Pancreas (tissue), 10 donors: ENCODE results near the gene RIMBP2. TPM values are rescaled to one million over a fixed set of nuclear protein-coding genes. Genes with fewer than 3 reads are reported as not detected.

Source experiments
- ATAC-seq, 4 donors: fragments of 200-7000 bp; cut with Tn5 transposase; one replicate each; pipeline versions ENCODE4 v1.8.0 to v1.9.1; 2020; ENCODE audit warnings: mild to moderate bottlenecking in 4 of 4, moderate library complexity in 4 of 4
- DNase-seq, 6 donors: peaks; one replicate each; pipeline ENCODE4 v3.0.0-alpha.2; 2020
- FAIRE-seq: peaks from 2 replicates; lab custom pipeline; 2012; peaks lifted over from hg19 to GRCh38; lab: Jason Lieb, UNC
- H3K27ac ChIP-seq, 4 donors: fragments of 200-600 bp; sonication (generic); 1 replicate in 3 of 4; 2 replicates in 1 of 4; pipeline versions ENCODE4 v1.5.0 to v1.8.0; 2020
- H3K27me3 ChIP-seq, 4 donors: fragments of 200-600 bp; one replicate each; pipeline ENCODE4 v1.8.0; 2021
- H3K36me3 ChIP-seq, 3 donors: fragments of 200-600 bp; sonication (generic) in 1 of 3; one replicate each; pipeline versions ENCODE4 v1.5.0 to v1.8.0; 2020 to 2021
- H3K4me1 ChIP-seq, 3 donors: fragments of 200-600 bp; one replicate each; pipeline ENCODE4 v1.8.0; 2021
- H3K4me3 ChIP-seq, 4 donors: fragments of 200-600 bp; sonication (generic) in 2 of 4; one replicate each; pipeline versions ENCODE4 v1.5.0 to v1.8.0; 2020 to 2021
- H3K9me3 ChIP-seq, 4 donors: fragments of 200-600 bp; one replicate each; pipeline ENCODE4 v1.8.0; 2021
- WGBS, 2 donors: extraction: QIAGEN DNeasy Blood & Tissue Kit; methylation state at CpG; one replicate each; pipeline ENCODE4 v1.1.7; 2013; 5-methylcytosine and 5-hydroxymethylcytosine counted together
- intact Hi-C, 3 donors: fragments of 100-400 bp; cut with DNase I; formaldehyde crosslinking; loops; one replicate each; pipeline versions ENCODE4 v1.11.1 to v1.14.2; 2022
- polyA plus RNA-seq, 2 donors: library from polyadenylated mRNA; stranded (reverse); fragments of 200-250 nt; gene quantifications; one replicate each; pipeline ENCODE4 v1.2.3, GENCODE V29; 2013
- total RNA-seq, 6 donors: library from RNA; stranded (reverse); fragmentation: NEBNext Ultra II Directional in 4 of 6; extraction: Animal tissue kit (Norgen Biotek cat#: 25700) in 4 of 6; gene quantifications; one replicate each; pipeline versions ENCODE4 v1.2.1 to v1.2.4, GENCODE V29; 2021 to 2023
- TF ChIP-seq, protein P1 (sequence below), 4 donors: fragments of 200-600 bp; sonication (generic) in 3 of 4; IDR thresholded peaks; one replicate each; pipeline versions ENCODE4 v1.5.0 to v1.8.0; 2021; ENCODE audit warnings: antibody characterized with exemption in 4 of 4
- donor health status: healthy with polysubstance abuse.
- donor health status: DM: no; HTN: no; CAD: no; lungs with moderate emphysema.
- donor health status: DM: no; HTN: no; CAD: no.
- donor health status: control.
- donor health status: control.
- donor health status: Bipolar disorder and iron deficiency.
- donor health status: DM: yes; HTN: yes; CAD: no.
- donor health status: DM: no; HTN: no; CAD: no.
- donor health status: DM: no; HTN: no; CAD: no.
- donor health status: DM: yes; HTN: yes; CAD: no.

Gene RIMBP2
- total and polyA plus RNA-seq, 8 donors, result 1.6 to 14.9 (median 3.9) TPM

DNA sequence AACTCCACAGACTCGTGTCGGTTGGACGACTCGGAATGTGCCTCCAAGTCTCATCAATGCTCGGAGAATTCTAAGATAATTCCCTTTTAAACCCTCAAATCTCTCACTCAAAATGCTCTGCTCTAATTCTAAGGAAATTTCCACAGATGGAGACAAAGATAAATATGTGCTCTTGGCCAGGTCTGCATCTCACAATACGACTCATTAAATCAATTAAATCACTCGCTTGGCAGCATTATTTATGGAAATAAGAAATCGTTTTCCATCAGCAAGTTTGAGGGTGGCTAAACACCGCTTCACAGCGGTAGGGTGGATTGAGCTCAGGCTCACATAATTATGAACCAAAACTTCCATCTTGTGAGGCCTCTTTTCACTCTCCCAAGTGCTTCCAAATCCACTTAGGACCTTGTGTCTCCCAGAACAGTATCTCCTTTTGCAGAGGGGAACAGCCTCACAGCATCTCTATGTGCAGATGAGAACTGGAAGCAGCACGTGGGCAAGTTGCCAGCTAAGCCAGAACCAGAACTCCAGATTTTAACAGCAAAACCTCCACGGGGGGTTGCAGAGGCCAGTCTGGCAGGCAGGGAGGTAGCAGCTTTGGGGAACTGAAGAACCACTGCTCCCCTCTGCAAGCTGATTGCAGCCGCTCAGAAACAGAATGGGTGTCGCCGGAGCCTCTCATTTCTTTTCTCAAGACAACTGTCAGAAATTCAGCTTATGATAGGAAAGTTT is 43.8 kb downstream of the RIMBP2 start:
- H3K4me1 ChIP-seq, result no peaks in the 10 kb centered on the region
- no peak overlapping the region for H3K27ac ChIP-seq
- ATAC-seq (peak in 2 of 4 donors; percentile 56 to 57), FAIRE-seq (no peak), DNase-seq (peak in 1 of 6 donors; percentile 8)
- no peaks in the 10 kb centered on the region for H3K36me3 ChIP-seq
- no peaks in the 10 kb centered on the region for H3K9me3 ChIP-seq
- intact Hi-C loops, result no loop called here
- no peaks in the 10 kb centered on the region for H3K27me3 ChIP-seq
- no peak overlapping the region for H3K4me3 ChIP-seq
- 50 to 58% methylated on average over 15 of the region's 15 CpGs for WGBS, 2 donors
- TF ChIP-seq, protein P1, sequence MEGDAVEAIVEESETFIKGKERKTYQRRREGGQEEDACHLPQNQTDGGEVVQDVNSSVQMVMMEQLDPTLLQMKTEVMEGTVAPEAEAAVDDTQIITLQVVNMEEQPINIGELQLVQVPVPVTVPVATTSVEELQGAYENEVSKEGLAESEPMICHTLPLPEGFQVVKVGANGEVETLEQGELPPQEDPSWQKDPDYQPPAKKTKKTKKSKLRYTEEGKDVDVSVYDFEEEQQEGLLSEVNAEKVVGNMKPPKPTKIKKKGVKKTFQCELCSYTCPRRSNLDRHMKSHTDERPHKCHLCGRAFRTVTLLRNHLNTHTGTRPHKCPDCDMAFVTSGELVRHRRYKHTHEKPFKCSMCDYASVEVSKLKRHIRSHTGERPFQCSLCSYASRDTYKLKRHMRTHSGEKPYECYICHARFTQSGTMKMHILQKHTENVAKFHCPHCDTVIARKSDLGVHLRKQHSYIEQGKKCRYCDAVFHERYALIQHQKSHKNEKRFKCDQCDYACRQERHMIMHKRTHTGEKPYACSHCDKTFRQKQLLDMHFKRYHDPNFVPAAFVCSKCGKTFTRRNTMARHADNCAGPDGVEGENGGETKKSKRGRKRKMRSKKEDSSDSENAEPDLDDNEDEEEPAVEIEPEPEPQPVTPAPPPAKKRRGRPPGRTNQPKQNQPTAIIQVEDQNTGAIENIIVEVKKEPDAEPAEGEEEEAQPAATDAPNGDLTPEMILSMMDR (IDR thresholded peaks at IDR 0.05), result no peak

DNA sequence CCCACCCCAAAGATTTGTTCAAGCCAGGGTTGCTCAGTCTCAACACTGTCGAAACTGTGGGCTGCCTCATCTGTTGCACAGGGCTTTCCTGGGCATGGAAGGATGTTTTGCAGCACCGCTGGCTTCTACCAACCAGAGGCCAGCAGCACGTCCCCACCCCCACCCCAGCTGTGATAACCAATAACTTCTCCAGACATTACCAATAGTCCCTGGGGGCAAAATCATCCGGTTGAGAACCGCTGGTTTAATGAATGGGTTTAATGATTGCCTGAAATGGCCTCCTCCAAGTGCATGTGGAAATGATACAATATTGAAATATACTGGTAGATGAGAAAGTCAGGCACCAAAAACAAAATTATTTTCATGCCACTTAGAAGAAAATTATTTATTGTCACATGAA is 44.5 kb downstream of the RIMBP2 start:
- H3K27me3 ChIP-seq, result no peaks in the 10 kb centered on the region
- H3K36me3 ChIP-seq, result no peaks in the 10 kb centered on the region
- H3K4me1 ChIP-seq, result no peaks in the 10 kb centered on the region
- TF ChIP-seq, protein P1 (IDR thresholded peaks at IDR 0.05), result no peak
- WGBS, 2 donors, result 62 to 66% methylated on average over 5 of the region's 5 CpGs
- DNase-seq, result no peak
- H3K9me3 ChIP-seq, result no peaks in the 10 kb centered on the region
- H3K27ac ChIP-seq, result no peak overlapping the region
- intact Hi-C loops, result no loop called here
- no peak for ATAC-seq
- FAIRE-seq, result no peak
- no peak overlapping the region for H3K4me3 ChIP-seq

DNA sequence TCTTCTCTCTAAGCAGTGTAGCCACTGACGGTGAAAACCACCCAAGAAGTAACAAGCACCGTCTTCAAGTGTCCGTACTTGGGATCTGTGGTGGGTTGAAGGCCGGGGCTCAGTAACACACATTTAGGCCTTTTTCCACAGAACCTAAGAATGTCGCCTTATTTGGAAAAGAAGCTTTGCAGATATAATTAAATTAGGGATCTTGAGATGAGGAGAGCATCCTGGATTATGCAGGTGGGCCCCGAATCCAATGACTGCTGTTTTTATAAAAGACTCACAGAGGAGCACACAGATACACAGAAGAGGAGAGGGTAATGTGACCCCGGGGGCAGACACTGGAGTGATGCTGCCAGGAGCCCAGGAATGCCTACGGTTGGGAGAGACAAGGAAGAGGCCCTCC is 46.3 kb downstream of the RIMBP2 start:
- Histone ChIP-seq H3K36me3 (no peaks in the 10 kb centered on the region), H3K9me3 (no peaks in the 10 kb centered on the region), H3K27ac (no peak overlapping the region), H3K4me3 (no peak overlapping the region), H3K4me1 (no peaks in the 10 kb centered on the region), H3K27me3 (no peaks in the 10 kb centered on the region)
- intact Hi-C loops, result no loop called here
- peak in 1 of 6 donors; percentile 13 for DNase-seq
- TF ChIP-seq, protein P1 (IDR thresholded peaks at IDR 0.05), result no peak
- no peak for ATAC-seq
- WGBS, 2 donors, result 64 to 77% methylated on average over 8 of the region's 8 CpGs
- FAIRE-seq, result no peak

DNA sequence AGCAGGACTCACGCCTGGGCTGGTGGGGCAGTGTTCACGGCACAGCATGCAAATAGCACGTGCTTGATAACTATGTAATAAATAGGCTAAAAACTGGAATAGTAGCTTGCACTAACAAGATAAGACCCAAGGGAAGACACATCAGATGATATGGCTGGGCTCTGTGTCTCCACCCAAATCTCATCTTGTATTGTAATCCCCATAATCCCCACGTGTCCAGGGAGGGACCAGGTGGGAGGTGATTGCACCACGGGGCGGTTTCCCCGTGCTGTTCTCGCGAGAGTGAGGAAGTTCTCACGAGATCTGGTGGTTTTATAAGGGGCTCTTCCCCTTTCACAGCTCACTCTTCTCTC is 46.9 kb downstream of the RIMBP2 start:
- DNase-seq (peak in 1 of 6 donors; percentile 6), ATAC-seq (no peak), FAIRE-seq (no peak)
- Histone ChIP-seq H3K27ac (no peak overlapping the region), H3K9me3 (no peaks in the 10 kb centered on the region), H3K4me3 (no peak overlapping the region), H3K27me3 (no peaks in the 10 kb centered on the region), H3K4me1 (no peaks in the 10 kb centered on the region), H3K36me3 (no peaks in the 10 kb centered on the region)
- TF ChIP-seq, protein P1 (IDR thresholded peaks at IDR 0.05), result no peak
- intact Hi-C loops, result no loop called here
- 64 to 72% methylated on average over 10 of the region's 10 CpGs for WGBS, 2 donors
